Activated CD8-positive, alpha-beta T cell treated with anti-CD3 and anti-CD28 coated beads, Interleukin-2, amount 10 ng/mL, durations not matched to agents 7 days and 5 days (primary cell): ENCODE data around the gene NME9. TPM values are rescaled to one million over a fixed set of nuclear protein-coding genes. Genes with fewer than 3 reads are reported as not detected.
A peak's percentile ranks its signal among the peaks of the same experiment; 100 is the strongest.

Source experiments
- ATAC-seq: fragments of 150-1000 bp; cut with Tn5 transposase; one replicate; pipeline ENCODE4 v1.10.0; 2021; ENCODE audit warnings: moderate library complexity
- CTCF ChIA-PET: fragments of 350-600 bp; sonication (Branson Sonifier 250); formaldehyde crosslinking; loops from one replicate; lab custom pipeline; 2021; ENCODE audit warnings: antibody characterized with exemption; lab: Charles Lee
- POLR2A ChIA-PET: fragments of 350-600 bp; sonication (Branson Sonifier 250); formaldehyde crosslinking; loops from one replicate; lab custom pipeline; 2021; ENCODE audit warnings: antibody characterized with exemption; lab: Charles Lee
- DNase-seq: peaks from one replicate; pipeline ENCODE4 v3.0.0-alpha.2; 2020
- H3K27ac Mint-ChIP-seq: one replicate; pipeline ENCODE4 v1.8.0; 2021; ENCODE audit warnings: mild to moderate bottlenecking, mixed read lengths
- H3K27me3 Mint-ChIP-seq: one replicate; pipeline ENCODE4 v1.8.0; 2021; ENCODE audit warnings: low read depth, mixed read lengths
- H3K36me3 Mint-ChIP-seq: one replicate; pipeline ENCODE4 v1.8.0; 2021; ENCODE audit warnings: low read depth, mixed read lengths
- H3K4me1 Mint-ChIP-seq: one replicate; pipeline ENCODE4 v1.8.0; 2021; ENCODE audit warnings: low read depth, mixed read lengths
- H3K4me3 Mint-ChIP-seq: one replicate; pipeline ENCODE4 v1.8.0; 2021; ENCODE audit warnings: mild to moderate bottlenecking, mixed read lengths
- H3K9me3 Mint-ChIP-seq: one replicate; pipeline ENCODE4 v1.8.0; 2022; ENCODE audit warnings: mixed read lengths; ENCODE audit not compliant: insufficient read depth
- total RNA-seq, 2 experiments: library from RNA; stranded (reverse); gene quantifications; one replicate each; pipeline ENCODE4 v1.2.3, GENCODE V29; 2021

Gene NME9
- total RNA-seq, 2 experiments from 2014 or later, result not detected

DNA sequence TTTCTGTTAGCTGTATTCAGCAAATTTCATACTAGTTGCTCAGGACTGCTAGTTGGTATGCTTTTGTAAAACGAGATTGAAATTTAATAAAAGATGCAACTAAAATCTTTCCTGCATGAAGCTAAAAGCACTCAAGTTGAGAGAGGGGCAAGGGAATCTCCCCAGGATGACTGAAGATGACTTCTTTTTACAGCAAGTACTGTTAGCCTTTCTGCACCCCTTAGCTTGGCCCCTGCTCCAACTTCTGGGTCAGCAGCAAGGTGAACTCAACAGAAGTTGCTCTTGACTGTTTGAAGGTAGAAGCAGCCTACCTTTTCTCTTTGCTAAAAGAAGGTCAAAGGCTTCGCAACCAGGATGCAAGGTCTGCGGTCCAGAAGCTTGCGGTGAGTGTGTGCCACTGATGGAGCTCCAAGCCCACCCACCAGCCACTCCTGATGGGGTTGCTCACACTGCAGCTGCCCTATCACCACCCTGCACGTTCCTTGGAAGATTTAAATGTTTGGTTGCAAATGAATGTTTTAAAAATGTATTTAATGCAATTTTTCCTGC lies 32.5 kb downstream of the NME9 start:
- POLR2A ChIA-PET, result interaction anchor here (1.4 kb wide), 1 partner anchor 109 kb away, joined by 3 read pairs; no protein-coding TSS in a partner anchor

GRCh38 chr3:138296639-138297038 lies 33.0 kb downstream of the NME9 start:
- peaks cover 49% of the 10 kb centered on the region for H3K36me3 Mint-ChIP-seq

More for the DNA sequence above, 32.5 kb downstream of the NME9 start:
- DNase-seq (no peak), ATAC-seq (no peak)
- Mint-ChIP-seq H3K27ac (no peak overlapping the region), H3K9me3 (no peaks in the 10 kb centered on the region), H3K27me3 (no peaks in the 10 kb centered on the region), H3K36me3 (peaks cover 48% of the 10 kb centered on the region), H3K4me1 (peaks cover 12% of the 10 kb centered on the region), H3K4me3 (no peak overlapping the region)
- CTCF ChIA-PET, result interaction anchor here (2.0 kb wide), 1 partner anchor 31 kb away, joined by 8 read pairs; no protein-coding TSS in a partner anchor

DNA sequence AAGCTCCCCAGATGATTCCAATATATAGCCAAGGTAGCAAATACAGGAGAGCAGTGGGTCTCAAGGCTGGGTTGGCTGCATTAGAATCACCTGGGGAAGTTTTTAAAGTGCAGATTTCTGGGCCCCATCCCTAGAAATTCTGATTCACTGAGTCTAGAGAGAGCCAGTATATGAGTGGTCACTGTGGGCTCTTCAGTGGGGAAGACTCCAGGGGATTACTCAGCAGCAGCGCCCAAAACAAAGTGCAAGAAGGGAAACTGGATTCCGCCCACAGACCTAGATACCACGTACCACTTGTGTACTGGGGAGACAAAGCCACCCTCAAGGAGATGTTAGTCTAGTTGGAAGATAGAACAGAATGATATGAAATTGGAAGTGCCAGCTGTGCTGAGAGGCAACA lies 40.0 kb downstream of the NME9 start:
- DNase-seq, result no peak
- no peak for ATAC-seq
- ChIA-PET CTCF (no interaction called here), POLR2A (no interaction called here)
- Mint-ChIP-seq H3K4me3 (no peak overlapping the region), H3K36me3 (peaks cover 41% of the 10 kb centered on the region), H3K27me3 (no peaks in the 10 kb centered on the region), H3K4me1 (no peaks in the 10 kb centered on the region), H3K27ac (no peak overlapping the region), H3K9me3 (no peaks in the 10 kb centered on the region)

More at GRCh38 chr3:138296639-138297038, 33.0 kb downstream of the NME9 start:
- Mint-ChIP-seq H3K27me3 (no peaks in the 10 kb centered on the region), H3K27ac (no peak overlapping the region), H3K9me3 (no peaks in the 10 kb centered on the region), H3K4me3 (no peak overlapping the region), H3K4me1 (peaks cover 12% of the 10 kb centered on the region)
- ATAC-seq (no peak), DNase-seq (no peak)
- ChIA-PET CTCF (interaction anchor here (2.0 kb wide), 1 partner anchor 32 kb away, joined by 8 read pairs; no protein-coding TSS in a partner anchor), POLR2A (interaction anchor here (1.4 kb wide), 1 partner anchor 109 kb away, joined by 3 read pairs; no protein-coding TSS in a partner anchor)

DNA sequence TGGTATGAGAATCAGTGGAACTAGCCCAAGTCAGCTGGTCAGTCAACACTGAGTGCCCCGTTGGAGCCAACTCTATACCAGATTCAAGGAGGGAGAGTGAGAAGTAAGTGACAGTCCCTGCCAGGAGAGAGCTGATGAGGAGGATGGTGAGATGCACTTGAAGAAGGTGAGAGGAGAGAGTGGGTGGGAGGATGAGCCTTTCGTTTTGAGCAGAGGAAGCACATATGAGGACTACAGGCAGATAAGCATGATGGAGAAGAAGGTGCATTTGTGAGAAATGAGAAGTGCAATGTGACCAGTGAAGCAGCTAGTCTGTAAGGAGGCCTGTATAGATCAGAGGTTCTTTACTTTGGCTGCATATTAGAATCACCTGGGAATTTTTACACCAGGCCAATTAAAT lies 40.4 kb downstream of the NME9 start:
- Mint-ChIP-seq H3K9me3 (no peaks in the 10 kb centered on the region), H3K36me3 (peaks cover 37% of the 10 kb centered on the region), H3K4me3 (no peak overlapping the region), H3K4me1 (no peaks in the 10 kb centered on the region), H3K27ac (no peak overlapping the region), H3K27me3 (no peaks in the 10 kb centered on the region)
- DNase-seq (no peak), ATAC-seq (no peak)
- ChIA-PET POLR2A (no interaction called here), CTCF (no interaction called here)

DNA sequence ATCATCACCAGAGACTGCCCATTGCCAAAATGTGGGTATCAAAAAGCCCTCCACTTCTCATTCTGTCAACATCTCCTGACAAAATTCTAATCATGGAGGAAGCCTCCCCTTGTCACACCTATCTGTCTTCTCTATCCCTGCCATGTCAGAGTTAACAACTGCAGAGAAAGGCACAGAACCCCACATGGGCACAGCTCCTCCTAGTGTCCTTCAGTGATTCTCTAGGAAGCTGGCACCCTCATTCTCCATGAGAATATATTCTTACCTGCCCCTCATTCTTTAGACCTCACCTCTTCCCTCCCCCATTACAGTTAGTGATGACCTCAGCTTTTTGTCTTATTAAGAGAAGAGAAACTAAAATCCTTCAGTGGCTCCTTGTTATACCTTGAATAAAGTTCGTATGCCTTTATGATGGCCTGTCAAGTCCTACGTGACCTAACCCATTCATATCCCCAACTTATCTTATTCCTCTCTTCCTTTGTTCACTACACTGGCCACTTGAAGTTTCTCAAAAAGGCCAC lies 44.6 kb downstream of the NME9 start:
- Mint-ChIP-seq H3K9me3 (no peaks in the 10 kb centered on the region), H3K36me3 (peaks cover 27% of the 10 kb centered on the region), H3K4me1 (peaks cover 1% of the 10 kb centered on the region), H3K27me3 (no peaks in the 10 kb centered on the region), H3K4me3 (no peak overlapping the region), H3K27ac (no peak overlapping the region)
- no peak for ATAC-seq
- POLR2A ChIA-PET, result no interaction called here
- CTCF ChIA-PET, result interaction anchor here (1.2 kb wide), 1 partner anchor 43 kb away, joined by 3 read pairs; no protein-coding TSS in a partner anchor
- no peak for DNase-seq

GRCh38 chr3:138284079-138284478 lies 45.6 kb downstream of the NME9 start:
- no peaks in the 10 kb centered on the region for H3K9me3 Mint-ChIP-seq
- ATAC-seq, result no peak
- H3K27ac Mint-ChIP-seq, result no peak overlapping the region
- POLR2A ChIA-PET, result interaction anchor here (0.6 kb wide), 1 partner anchor 109 kb away, joined by 3 read pairs; the partner anchor contains the start of gene DBR1
- no peaks in the 10 kb centered on the region for H3K27me3 Mint-ChIP-seq
- H3K36me3 Mint-ChIP-seq, result peaks cover 19% of the 10 kb centered on the region
- H3K4me3 Mint-ChIP-seq, result no peak overlapping the region
- CTCF ChIA-PET, result interaction anchor here (1.1 to 1.4 kb wide), 4 partner anchors 10 to 103 kb away, joined by 3 to 5 read pairs (median 4); no protein-coding TSS in a partner anchor
- peaks cover 1% of the 10 kb centered on the region for H3K4me1 Mint-ChIP-seq
- DNase-seq, result no peak

- ATAC-seq (no peak), DNase-seq (no peak)
- CTCF ChIA-PET, result interaction anchor here (1.3 kb wide), 1 partner anchor 46 kb away, joined by 5 read pairs; no protein-coding TSS in a partner anchor
- Mint-ChIP-seq H3K27ac (no peak overlapping the region), H3K4me1 (peaks cover 1% of the 10 kb centered on the region), H3K4me3 (no peak overlapping the region), H3K27me3 (no peaks in the 10 kb centered on the region), H3K9me3 (no peaks in the 10 kb centered on the region), H3K36me3 (peaks cover 13% of the 10 kb centered on the region)
- POLR2A ChIA-PET, result no interaction called here
Measured at GRCh38 chr3:138282836-138283235, 46.8 kb downstream of the NME9 start.

DNA sequence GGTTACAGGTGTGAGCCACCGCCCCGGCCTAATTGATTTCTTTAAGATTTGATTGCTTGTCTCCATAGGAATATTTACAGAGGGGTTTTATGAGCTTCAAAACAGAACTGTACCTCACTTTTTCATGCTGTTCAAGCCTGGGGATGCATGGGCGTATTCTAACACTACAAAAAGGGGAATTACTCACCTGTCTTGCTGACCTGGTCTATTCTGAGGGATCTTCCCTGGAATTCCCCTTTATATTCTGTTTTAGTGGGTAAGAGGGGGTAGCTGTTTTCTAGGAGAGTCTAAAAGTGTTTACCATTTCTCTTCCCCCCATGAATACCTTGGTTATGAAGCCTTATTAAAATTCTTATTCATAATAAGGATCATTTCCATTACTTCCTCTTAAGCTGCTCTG lies 48.1 kb downstream of the NME9 start:
- H3K36me3 Mint-ChIP-seq, result peaks cover 19% of the 10 kb centered on the region
- CTCF ChIA-PET, result no interaction called here
- H3K27ac Mint-ChIP-seq, result no peak overlapping the region
- peaks cover 1% of the 10 kb centered on the region for H3K4me1 Mint-ChIP-seq
- ATAC-seq, result no peak
- no peaks in the 10 kb centered on the region for H3K27me3 Mint-ChIP-seq
- H3K4me3 Mint-ChIP-seq, result no peak overlapping the region
- no peaks in the 10 kb centered on the region for H3K9me3 Mint-ChIP-seq
- POLR2A ChIA-PET, result no interaction called here
- DNase-seq, result no peak

GRCh38 chr3:138271189-138271794 lies 58.4 kb downstream of the NME9 start:
- CTCF ChIA-PET, result no interaction called here
- Mint-ChIP-seq H3K27me3 (no peaks in the 10 kb centered on the region), H3K9me3 (no peaks in the 10 kb centered on the region), H3K4me1 (peaks cover 8% of the 10 kb centered on the region), H3K36me3 (peaks cover 43% of the 10 kb centered on the region), H3K27ac (peak overlapping the region; percentile 43), H3K4me3 (no peak overlapping the region)
- ATAC-seq (no peak), DNase-seq (no peak)
- POLR2A ChIA-PET, result interaction anchor here (0.7 kb wide), 2 partner anchors 84 to 168 kb away, joined by 3 read pairs; no protein-coding TSS in a partner anchor

DNA sequence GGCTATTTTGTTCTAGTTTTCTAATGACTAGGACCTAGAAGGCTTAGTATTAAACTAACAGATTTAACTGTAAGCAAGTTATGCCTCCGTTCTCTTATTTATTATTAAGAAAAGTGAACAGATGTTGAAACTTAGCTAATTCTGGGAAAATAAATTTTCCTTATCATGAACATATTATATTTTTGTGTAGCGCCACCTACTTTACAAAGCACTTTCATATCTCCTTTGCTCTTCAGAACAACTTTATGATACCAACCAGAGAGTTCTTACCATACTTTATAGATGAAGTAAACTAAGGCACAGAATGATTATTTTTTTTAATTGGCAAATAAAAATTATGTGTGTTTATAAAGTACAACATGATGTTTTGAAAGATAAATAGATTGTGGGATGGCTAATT lies 59.4 kb downstream of the NME9 start:
- Mint-ChIP-seq H3K36me3 (peaks cover 48% of the 10 kb centered on the region), H3K27me3 (no peaks in the 10 kb centered on the region)

DNA sequence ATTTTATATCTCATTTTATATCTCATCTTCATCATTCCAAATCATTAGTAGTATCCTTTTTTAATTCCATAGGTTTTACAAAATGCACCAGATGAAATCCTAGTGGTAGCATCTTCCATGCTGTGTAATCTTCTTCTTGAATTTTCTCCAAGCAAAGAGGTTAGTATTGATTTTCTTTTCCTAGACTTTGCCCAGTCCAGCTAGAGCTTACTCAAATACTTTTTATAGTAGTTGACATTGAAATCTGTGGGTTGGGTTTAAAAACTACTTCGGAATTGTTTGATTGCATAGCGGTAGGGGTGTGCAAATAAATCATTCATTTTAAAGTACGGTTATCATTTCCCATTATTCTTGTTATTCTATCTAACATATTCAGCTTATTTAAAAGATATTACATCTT lies 62.6 kb downstream of the NME9 start:
- no peaks in the 10 kb centered on the region for H3K9me3 Mint-ChIP-seq
- POLR2A ChIA-PET, result no interaction called here

More for the DNA sequence above, 59.4 kb downstream of the NME9 start:
- ATAC-seq, result no peak
- ChIA-PET POLR2A (no interaction called here), CTCF (interaction anchor here (0.9 kb wide), 1 partner anchor 95 kb away, joined by 3 read pairs; the partner anchor contains the start of gene DBR1)
- Mint-ChIP-seq H3K27ac (no peak overlapping the region), H3K4me3 (no peak overlapping the region), H3K4me1 (peaks cover 8% of the 10 kb centered on the region), H3K9me3 (no peaks in the 10 kb centered on the region)
- DNase-seq, result no peak

GRCh38 chr3:138265745-138266144 lies 63.9 kb downstream of the NME9 start:
- Mint-ChIP-seq H3K9me3 (no peaks in the 10 kb centered on the region), H3K4me3 (no peak overlapping the region), H3K27ac (no peak overlapping the region), H3K36me3 (peaks cover 26% of the 10 kb centered on the region), H3K4me1 (peaks cover 2% of the 10 kb centered on the region), H3K27me3 (no peaks in the 10 kb centered on the region)
- ATAC-seq (no peak), DNase-seq (no peak)
- ChIA-PET CTCF (no interaction called here), POLR2A (no interaction called here)

More for the DNA sequence above, 62.6 kb downstream of the NME9 start:
- Mint-ChIP-seq H3K27ac (no peak overlapping the region), H3K4me3 (no peak overlapping the region), H3K36me3 (peaks cover 33% of the 10 kb centered on the region), H3K4me1 (peaks cover 8% of the 10 kb centered on the region), H3K27me3 (no peaks in the 10 kb centered on the region)
- CTCF ChIA-PET, result interaction anchor here (0.6 kb wide), 1 partner anchor 271 kb away, joined by 3 read pairs; no protein-coding TSS in a partner anchor
- ATAC-seq, result no peak
- DNase-seq, result no peak
